ENCODE data around the gene PDE4D. TPM values are rescaled to one million over a fixed set of nuclear protein-coding genes. Genes with fewer than 3 reads are reported as not detected.

PDE4D gene
- total and polyA plus RNA-seq, 2 of the 4 experiments (the other 2 are of a cell fraction): 1.4 to 7.9 TPM

DNA sequence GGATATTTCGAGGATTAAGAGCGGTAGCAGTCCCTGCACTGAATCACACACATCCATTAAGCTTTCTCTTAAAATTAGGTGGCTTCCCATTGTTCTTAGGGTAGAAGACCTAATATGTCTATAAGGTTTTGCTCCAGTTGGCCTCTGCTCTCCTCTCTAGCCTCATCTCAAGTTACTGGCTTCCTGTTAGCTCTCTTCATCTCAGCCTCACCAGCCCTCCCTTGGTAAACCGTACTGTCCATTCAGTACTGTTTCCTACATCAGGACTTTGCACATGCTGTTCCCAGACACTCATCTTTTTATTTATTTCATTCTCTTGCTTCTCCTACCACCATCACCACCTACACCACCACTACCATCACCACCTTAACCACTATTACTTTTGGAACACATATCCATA lies 428.6 kb downstream of the PDE4D start:
- Histone ChIP-seq H3K36me3 (ENCODE audit: control insufficient read depth, insufficient read depth, low read length) (no peaks in the 10 kb centered on the region), H3K27ac (ENCODE audit: insufficient read depth, low read length) (no peak overlapping the region), H3K23ac (ENCODE audit: low read depth, low read length) (no peak overlapping the region), H3K14ac (replicated peaks; ENCODE audit: low read depth, low read length) (no peak overlapping the region), H3K9me1 (ENCODE audit: insufficient read depth, low read length) (no peaks in the 10 kb centered on the region), H2AFZ (replicated peaks; ENCODE audit: low read length, poor library complexity) (no peak overlapping the region), H3K56ac (ENCODE audit: extremely low read depth, insufficient read depth, low read length) (no peak overlapping the region), H3K9me3 (ENCODE audit: control insufficient read depth, insufficient read depth, low read length) (no peaks in the 10 kb centered on the region), H3K27me3 (ENCODE audit: control insufficient read depth, insufficient read depth, low read length) (peaks cover 2% of the 10 kb centered on the region; the same call in 1 of the 2 replicates), H3K4ac (ENCODE audit: low read depth, low read length) (no peak overlapping the region), H2AK5ac (ENCODE audit: low read depth, low read length) (no peak overlapping the region), H4K91ac (ENCODE audit: insufficient read depth, low read depth, low read length) (no peak overlapping the region), H3K18ac (ENCODE audit: low read depth, low read length) (no peak overlapping the region), H2BK5ac (ENCODE audit: low read depth, low read length, poor library complexity, severe bottlenecking) (no peak overlapping the region), H4K5ac (ENCODE audit: low read depth, low read length) (no peak overlapping the region), H3K4me1 (ENCODE audit: control insufficient read depth, insufficient read depth, low read length) (no peaks in the 10 kb centered on the region), H3K79me1 (ENCODE audit: low read depth in 1 of 2, low read length in 2 of 2) (no peaks in the 10 kb centered on the region), H2AK9ac (replicated peaks; ENCODE audit: low read depth, low read length, poor library complexity) (no peak overlapping the region), H2BK120ac (ENCODE audit: low read depth, low read length) (no peak overlapping the region), H3K4me3 (ENCODE audit: insufficient read depth, low read depth, low read length) (no peak overlapping the region), H3K4me2 (ENCODE audit: low read depth, low read length) (no peak overlapping the region), H4K8ac (ENCODE audit: low read depth in 2 of 2, low read length in 2 of 2) (no peak overlapping the region), H3K9ac (ENCODE audit: low read depth, low read length) (no peak overlapping the region), H4K20me1 (ENCODE audit: insufficient read depth, low read length) (no peaks in the 10 kb centered on the region), H2BK20ac (ENCODE audit: low read depth, low read length) (no peak overlapping the region), H2BK15ac (ENCODE audit: low read depth, low read length) (no peak overlapping the region)
- no peak for ATAC-seq (ENCODE audit: low read depth)
- 100% methylated on average over 1 of the region's 3 CpGs; no CpG with 5 or more reads in 1 of the 2 experiments for WGBS, 2 experiments (ENCODE audit: extremely low coverage in 2 of 2, insufficient read length in 1 of 2)
- POLR2A ChIA-PET (ENCODE audit: unreplicated experiment): no interaction called here
- in situ Hi-C loops (cut with MboI; ENCODE audit: low sequenced_read_pairs): no loop called here
- dilution Hi-C loops (cut with HindIII; ENCODE audit: low sequenced_read_pairs, unreplicated experiment): no loop called here
- intact Hi-C loops (cut with micrococcal nuclease): no loop called here
- DNase-seq: no peak
- TF ChIP-seq CEBPB (IDR thresholded peaks at IDR 0.05; ENCODE audit: low read depth, low read length) (no peak), BHLHE40 (IDR thresholded peaks at IDR 0.05; ENCODE audit: low read depth, low read length) (no peak), RFX5 (IDR thresholded peaks at IDR 0.05; ENCODE audit: low read depth, low read length) (no peak), MAZ (IDR thresholded peaks at IDR 0.05; ENCODE audit: borderline replicate concordance, low read depth, low read length) (no peak), MAFK (IDR thresholded peaks at IDR 0.05; ENCODE audit: low read depth, low read length) (no peak), NFE2L2 (IDR thresholded peaks at IDR 0.05; ENCODE audit: low read depth, low read length) (no peak), CHD1 (IDR thresholded peaks at IDR 0.05; ENCODE audit: low read depth, low read length) (no peak), RAD21 (IDR thresholded peaks at IDR 0.05; ENCODE audit: low read length) (no peak), FOS (IDR thresholded peaks at IDR 0.05; ENCODE audit: low read depth, low read length) (no peak), SMC3 (IDR thresholded peaks at IDR 0.05; ENCODE audit: low read depth, low read length) (no peak), POLR2A (IDR thresholded peaks at IDR 0.05; ENCODE audit: low read depth, low read length) (no peak), MXI1 (IDR thresholded peaks at IDR 0.05; ENCODE audit: borderline replicate concordance, low read depth, low read length) (no peak), RCOR1 (IDR thresholded peaks at IDR 0.05; ENCODE audit: insufficient replicate concordance, low read length) (no peak)
- TF ChIP-seq, protein P1, sequence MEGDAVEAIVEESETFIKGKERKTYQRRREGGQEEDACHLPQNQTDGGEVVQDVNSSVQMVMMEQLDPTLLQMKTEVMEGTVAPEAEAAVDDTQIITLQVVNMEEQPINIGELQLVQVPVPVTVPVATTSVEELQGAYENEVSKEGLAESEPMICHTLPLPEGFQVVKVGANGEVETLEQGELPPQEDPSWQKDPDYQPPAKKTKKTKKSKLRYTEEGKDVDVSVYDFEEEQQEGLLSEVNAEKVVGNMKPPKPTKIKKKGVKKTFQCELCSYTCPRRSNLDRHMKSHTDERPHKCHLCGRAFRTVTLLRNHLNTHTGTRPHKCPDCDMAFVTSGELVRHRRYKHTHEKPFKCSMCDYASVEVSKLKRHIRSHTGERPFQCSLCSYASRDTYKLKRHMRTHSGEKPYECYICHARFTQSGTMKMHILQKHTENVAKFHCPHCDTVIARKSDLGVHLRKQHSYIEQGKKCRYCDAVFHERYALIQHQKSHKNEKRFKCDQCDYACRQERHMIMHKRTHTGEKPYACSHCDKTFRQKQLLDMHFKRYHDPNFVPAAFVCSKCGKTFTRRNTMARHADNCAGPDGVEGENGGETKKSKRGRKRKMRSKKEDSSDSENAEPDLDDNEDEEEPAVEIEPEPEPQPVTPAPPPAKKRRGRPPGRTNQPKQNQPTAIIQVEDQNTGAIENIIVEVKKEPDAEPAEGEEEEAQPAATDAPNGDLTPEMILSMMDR (conservative IDR thresholded peaks at IDR 0.05; ENCODE audit: low read depth, low read length): no peak
- TF ChIP-seq, protein P2, sequence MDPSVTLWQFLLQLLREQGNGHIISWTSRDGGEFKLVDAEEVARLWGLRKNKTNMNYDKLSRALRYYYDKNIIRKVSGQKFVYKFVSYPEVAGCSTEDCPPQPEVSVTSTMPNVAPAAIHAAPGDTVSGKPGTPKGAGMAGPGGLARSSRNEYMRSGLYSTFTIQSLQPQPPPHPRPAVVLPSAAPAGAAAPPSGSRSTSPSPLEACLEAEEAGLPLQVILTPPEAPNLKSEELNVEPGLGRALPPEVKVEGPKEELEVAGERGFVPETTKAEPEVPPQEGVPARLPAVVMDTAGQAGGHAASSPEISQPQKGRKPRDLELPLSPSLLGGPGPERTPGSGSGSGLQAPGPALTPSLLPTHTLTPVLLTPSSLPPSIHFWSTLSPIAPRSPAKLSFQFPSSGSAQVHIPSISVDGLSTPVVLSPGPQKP (IDR thresholded peaks at IDR 0.05; ENCODE audit: borderline replicate concordance, low read depth, low read length): no peak
- TF ChIP-seq, protein P3, sequence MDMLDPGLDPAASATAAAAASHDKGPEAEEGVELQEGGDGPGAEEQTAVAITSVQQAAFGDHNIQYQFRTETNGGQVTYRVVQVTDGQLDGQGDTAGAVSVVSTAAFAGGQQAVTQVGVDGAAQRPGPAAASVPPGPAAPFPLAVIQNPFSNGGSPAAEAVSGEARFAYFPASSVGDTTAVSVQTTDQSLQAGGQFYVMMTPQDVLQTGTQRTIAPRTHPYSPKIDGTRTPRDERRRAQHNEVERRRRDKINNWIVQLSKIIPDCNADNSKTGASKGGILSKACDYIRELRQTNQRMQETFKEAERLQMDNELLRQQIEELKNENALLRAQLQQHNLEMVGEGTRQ (IDR thresholded peaks at IDR 0.05; ENCODE audit: low read depth, low read length): no peak
- BruUV-seq (replicated peaks): no TSS peak
- CTCF ChIA-PET: no interaction called here

Data from IMR-90 (cell line).